Measurements from ENCODE around the gene HTD2. TPM values are rescaled to one million over a fixed set of nuclear protein-coding genes. Genes with fewer than 3 reads are reported as not detected.
"Not testable (repeated sequence)": the region's sequence is repeated elsewhere in the genome, so short reads cannot be mapped to it uniquely, and the experiment has no call there.

Gene HTD2
- total RNA-seq, 1 donor from 2014 or later = 7.3 TPM

GRCh38 chr3:58334013-58334321, 27.6 kb downstream of the HTD2 start:
- TF ChIP-seq, protein P1, sequence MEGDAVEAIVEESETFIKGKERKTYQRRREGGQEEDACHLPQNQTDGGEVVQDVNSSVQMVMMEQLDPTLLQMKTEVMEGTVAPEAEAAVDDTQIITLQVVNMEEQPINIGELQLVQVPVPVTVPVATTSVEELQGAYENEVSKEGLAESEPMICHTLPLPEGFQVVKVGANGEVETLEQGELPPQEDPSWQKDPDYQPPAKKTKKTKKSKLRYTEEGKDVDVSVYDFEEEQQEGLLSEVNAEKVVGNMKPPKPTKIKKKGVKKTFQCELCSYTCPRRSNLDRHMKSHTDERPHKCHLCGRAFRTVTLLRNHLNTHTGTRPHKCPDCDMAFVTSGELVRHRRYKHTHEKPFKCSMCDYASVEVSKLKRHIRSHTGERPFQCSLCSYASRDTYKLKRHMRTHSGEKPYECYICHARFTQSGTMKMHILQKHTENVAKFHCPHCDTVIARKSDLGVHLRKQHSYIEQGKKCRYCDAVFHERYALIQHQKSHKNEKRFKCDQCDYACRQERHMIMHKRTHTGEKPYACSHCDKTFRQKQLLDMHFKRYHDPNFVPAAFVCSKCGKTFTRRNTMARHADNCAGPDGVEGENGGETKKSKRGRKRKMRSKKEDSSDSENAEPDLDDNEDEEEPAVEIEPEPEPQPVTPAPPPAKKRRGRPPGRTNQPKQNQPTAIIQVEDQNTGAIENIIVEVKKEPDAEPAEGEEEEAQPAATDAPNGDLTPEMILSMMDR (conservative IDR thresholded peaks at IDR 0.05; ENCODE audit: low read depth, low read length) = no peak
- DNase-seq (ENCODE audit: low read depth) = no peak
- H3K4me3 ChIP-seq (ENCODE audit: low read depth, low read length) = peak overlapping the region; percentile 73

GRCh38 chr3:58334506-58334884, 28.2 kb downstream of the HTD2 start:
- DNase-seq (ENCODE audit: low read depth) = no peak
- TF ChIP-seq, protein P1 (conservative IDR thresholded peaks at IDR 0.05; ENCODE audit: low read depth, low read length) = no peak
- H3K4me3 ChIP-seq (ENCODE audit: low read depth, low read length) = no peak overlapping the region

GRCh38 chr3:58335652-58335947, 29.3 kb downstream of the HTD2 start:
- TF ChIP-seq, protein P1 (conservative IDR thresholded peaks at IDR 0.05; ENCODE audit: low read depth, low read length) = no peak
- DNase-seq (ENCODE audit: low read depth) = no peak
- no peak overlapping the region for H3K4me3 ChIP-seq (ENCODE audit: low read depth, low read length)

DNA sequence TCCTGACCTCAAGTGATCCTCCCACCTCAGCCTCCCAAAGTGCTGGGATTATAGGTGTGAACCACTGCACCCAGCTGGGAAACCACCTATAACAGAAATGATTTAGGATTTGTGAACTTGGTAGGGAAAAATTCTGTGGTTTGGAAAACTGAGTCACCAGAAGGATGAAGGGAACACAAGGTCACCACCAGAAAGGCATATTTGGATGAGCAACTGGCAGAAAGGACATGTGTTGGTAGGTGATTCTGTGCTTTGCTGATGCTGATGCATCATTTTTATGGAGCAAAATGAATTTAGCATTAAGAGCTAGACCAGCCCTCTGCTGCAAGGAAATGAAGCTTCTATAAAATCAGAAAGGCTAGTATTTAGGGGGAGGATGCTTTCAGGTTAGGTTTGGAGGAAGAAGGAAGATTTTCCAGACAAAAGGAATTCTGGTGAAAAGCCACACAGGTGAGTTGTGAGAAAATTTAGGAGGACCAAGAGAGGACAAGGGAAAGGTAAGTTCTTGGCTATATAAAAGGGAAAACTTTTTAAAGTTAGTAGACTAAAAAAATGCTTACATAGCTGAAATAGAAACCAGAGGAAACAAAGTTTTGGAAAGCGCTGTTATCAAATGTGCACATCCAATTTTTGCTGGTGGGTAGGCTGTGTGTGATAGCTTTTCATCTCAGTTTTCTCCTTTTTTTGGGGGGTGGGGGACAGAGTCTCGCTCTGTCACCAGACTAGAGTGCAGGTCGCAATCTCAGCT, 30.0 kb downstream of the HTD2 start:
- H3K4me3 ChIP-seq (ENCODE audit: low read depth, low read length) = no peak overlapping the region
- DNase-seq (ENCODE audit: low read depth) = no peak
- TF ChIP-seq, protein P1 (conservative IDR thresholded peaks at IDR 0.05; ENCODE audit: low read depth, low read length) = no peak

- no peak for DNase-seq (ENCODE audit: low read depth)
- TF ChIP-seq, protein P1 (conservative IDR thresholded peaks at IDR 0.05; ENCODE audit: low read depth, low read length) = no peak
- no peak overlapping the region for H3K4me3 ChIP-seq (ENCODE audit: low read depth, low read length)
These were observed 30.9 kb downstream of the HTD2 start for GRCh38 chr3:58337190-58337589.

DNA sequence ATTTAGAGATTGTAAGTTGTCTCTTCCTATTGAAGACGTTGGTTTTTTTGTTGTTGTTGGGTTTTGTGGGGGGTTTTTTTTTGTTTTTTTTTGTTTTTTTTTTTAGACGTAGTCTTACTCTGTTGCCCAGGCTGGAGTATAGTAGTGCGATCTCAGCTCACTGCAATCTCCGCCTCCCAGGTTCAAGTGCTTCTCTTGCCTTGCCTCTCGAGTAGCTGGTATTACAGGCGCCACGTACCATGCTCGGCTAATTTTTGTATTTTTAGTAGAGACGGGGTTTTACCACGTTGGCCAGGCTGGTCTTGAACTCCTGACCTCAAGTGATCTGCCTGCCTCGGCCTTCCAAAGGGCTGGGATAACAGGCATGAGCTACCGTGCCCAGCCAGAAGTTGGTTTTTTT, 32.8 kb downstream of the HTD2 start:
- not testable (repeated sequence) for DNase-seq (ENCODE audit: low read depth); H3K4me3 ChIP-seq (ENCODE audit: low read depth, low read length)

- H3K4me3 ChIP-seq (ENCODE audit: low read depth, low read length) = no peak overlapping the region
- TF ChIP-seq, protein P1 (conservative IDR thresholded peaks at IDR 0.05; ENCODE audit: low read depth, low read length) = no peak
- no peak for DNase-seq (ENCODE audit: low read depth)
These were observed 34.4 kb downstream of the HTD2 start for GRCh38 chr3:58340594-58341244.
